Measurements from ENCODE around the gene ECHDC1.

ECHDC1 gene

GRCh38 chr6:127282184-127282583 is 61.2 kb downstream of the ECHDC1 start:
- DNase-seq, result no peak

DNA sequence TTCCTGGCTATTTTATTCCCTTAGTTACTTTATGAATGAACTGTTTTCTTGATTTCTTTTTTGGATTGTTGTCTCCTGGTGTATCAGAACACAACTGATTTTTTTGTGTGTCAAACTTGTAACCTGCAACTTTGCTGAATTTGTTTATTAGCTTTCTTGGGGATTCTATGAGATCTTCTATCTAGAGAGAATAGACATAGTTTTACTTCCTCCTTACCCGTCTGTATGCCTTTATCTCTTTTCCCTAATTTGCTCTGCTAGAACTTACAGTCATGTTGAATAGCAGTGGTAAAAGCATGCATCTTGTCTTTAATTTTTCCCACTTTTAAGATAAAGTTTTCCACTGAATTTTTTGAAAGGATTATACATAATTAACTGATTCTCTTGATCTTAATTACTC is 63.6 kb downstream of the ECHDC1 start:
- no peak for DNase-seq

- no peak for DNase-seq
Observed at GRCh38 chr6:127277878-127278843, 65.2 kb downstream of the ECHDC1 start.

GRCh38 chr6:127276331-127276730 is 67.1 kb downstream of the ECHDC1 start:
- DNase-seq, result no peak

GRCh38 chr6:127273499-127273898 is 69.9 kb downstream of the ECHDC1 start:
- DNase-seq, result no peak

- DNase-seq, result no peak
Observed at GRCh38 chr6:127272576-127272975, 70.8 kb downstream of the ECHDC1 start.

GRCh38 chr6:127267646-127268625 is 75.5 kb downstream of the ECHDC1 start:
- no peak for DNase-seq

- peak in 1 of 2 experiments; percentile 26 for DNase-seq
Observed at GRCh38 chr6:127266892-127267645, 76.3 kb downstream of the ECHDC1 start.

- peak; percentile 69 to 76 for DNase-seq
Observed at GRCh38 chr6:127266178-127266891, 77.1 kb downstream of the ECHDC1 start, which contains the start of gene RNF146. Gene RNF146, plus strand, starts transcription at chr6:127266864. Its CDS starts 13,475 bp downstream, at chr6:127280339.

DNA sequence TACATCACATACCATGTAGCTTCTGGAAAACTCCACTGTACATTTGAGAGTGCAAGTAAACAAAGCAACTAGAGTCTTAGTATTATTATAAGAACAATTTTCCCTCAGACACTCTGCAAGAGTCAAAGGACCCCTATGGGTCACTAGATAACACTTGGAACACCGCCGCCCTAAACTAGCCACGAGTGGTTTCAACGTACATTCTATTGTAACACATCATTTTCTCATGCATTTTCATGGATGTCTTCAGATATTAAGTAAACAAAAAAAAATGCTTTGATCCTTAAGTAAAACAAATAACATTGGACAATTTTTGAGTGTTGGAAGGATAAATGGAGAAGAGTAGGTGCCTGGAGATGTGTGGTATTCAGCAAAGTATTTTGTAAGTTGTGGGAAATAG is 79.9 kb downstream of the ECHDC1 start:
- no peak for DNase-seq

GRCh38 chr6:127262896-127263295 is 80.5 kb downstream of the ECHDC1 start:
- no peak for DNase-seq

DNA sequence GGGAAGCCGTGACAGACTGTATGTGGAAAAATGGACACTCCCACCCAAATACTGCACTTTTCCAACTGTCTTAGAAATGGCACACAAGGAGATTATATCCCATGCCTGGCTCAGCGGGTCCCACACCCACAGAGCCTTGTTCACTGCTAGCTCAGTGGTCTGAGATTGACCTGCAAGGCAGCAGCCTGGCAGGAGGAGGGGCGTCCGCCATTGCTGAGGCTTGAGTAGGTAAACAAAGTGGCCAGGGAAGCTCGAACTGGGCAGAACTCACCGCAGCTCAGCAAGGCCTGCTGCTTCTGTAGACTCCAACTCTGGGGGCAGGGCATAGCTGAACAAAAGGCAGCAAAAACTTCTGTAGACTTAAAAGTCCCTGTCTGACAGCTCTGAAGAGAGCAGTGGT is 88.1 kb downstream of the ECHDC1 start:
- DNase-seq, result no peak

- no peak for DNase-seq
Observed at GRCh38 chr6:127249621-127250020, 93.8 kb downstream of the ECHDC1 start.

- no peak for DNase-seq
Observed at GRCh38 chr6:127247114-127248096, 96.0 kb downstream of the ECHDC1 start.

GRCh38 chr6:127243501-127243900 is 99.9 kb downstream of the ECHDC1 start:
- no peak for DNase-seq
